ENCODE results near the gene PHLDA2. TPM values are rescaled to one million over a fixed set of nuclear protein-coding genes. Genes with fewer than 3 reads are reported as not detected.

The PHLDA2 gene
- 1 to 10 TPM in 2 of 12 donors, under 1 TPM in 7, not detected in 3; 0.26 to 2.4 (median 0.50) TPM for polyA plus RNA-seq (ENCODE audit: insufficient read length in 12 of 12)
- long read RNA-seq, donor 1, partial matches to known transcripts: 0 of 2 reads
- long read RNA-seq, donor 1, other reads (novel, unspliced or antisense): 0 of 2 reads
- long read RNA-seq, donor 2, partial matches to known transcripts: 0 of 1 reads
- long read RNA-seq, donor 2, other reads (novel, unspliced or antisense): 0 of 1 reads
- long read RNA-seq, donor 3, partial matches to known transcripts: 0 of 3 reads
- long read RNA-seq, donor 3, other reads (novel, unspliced or antisense): 0 of 3 reads
- long read RNA-seq, donor 4, partial matches to known transcripts: 0 of 1 reads
- long read RNA-seq, donor 4, other reads (novel, unspliced or antisense): 0 of 1 reads
- long read RNA-seq, donor 5: 0 reads
- long read RNA-seq, donor 6: 0 reads
- long read RNA-seq, donor 7, partial matches to known transcripts: 0 of 3 reads
- long read RNA-seq, donor 7, other reads (novel, unspliced or antisense): 0 of 3 reads
- long read RNA-seq, donor 8, partial matches to known transcripts: 0 of 2 reads
- long read RNA-seq, donor 8, other reads (novel, unspliced or antisense): 0 of 2 reads
- long read RNA-seq, donor 9: 0 reads
- long read RNA-seq, donor 10: 0 reads
- long read RNA-seq, donor 11: 0 reads

- no peak for DNase-seq
Observed at GRCh38 chr11:2928605-2929530, at the start of gene PHLDA2. TSS of gene PHLDA2 (minus strand) at chr11:2929420. CDS start at chr11:2929364, 56 bp downstream.

GRCh38 chr11:2977113-2977512 is 47.9 kb upstream of the PHLDA2 start:
- no peak for DNase-seq

- no peak for DNase-seq
Observed at GRCh38 chr11:2976294-2977063, 47.3 kb upstream of the PHLDA2 start.

GRCh38 chr11:2975594-2975993 is 46.4 kb upstream of the PHLDA2 start:
- DNase-seq: no peak

- DNase-seq: no peak
Observed at GRCh38 chr11:2974272-2974671, 45.1 kb upstream of the PHLDA2 start.

GRCh38 chr11:2968341-2968900 is 39.2 kb upstream of the PHLDA2 start:
- DNase-seq: peak; percentile 39

- DNase-seq: no peak
Observed at GRCh38 chr11:2964782-2965181, 35.6 kb upstream of the PHLDA2 start.

- no peak for DNase-seq
Observed at GRCh38 chr11:2963761-2964160, 34.5 kb upstream of the PHLDA2 start.

- no peak for DNase-seq
Observed at GRCh38 chr11:2963112-2963754, 34.0 kb upstream of the PHLDA2 start.

GRCh38 chr11:2961080-2961479 is 31.9 kb upstream of the PHLDA2 start:
- DNase-seq: no peak

GRCh38 chr11:2960139-2960538 is 30.9 kb upstream of the PHLDA2 start:
- DNase-seq: no peak

- DNase-seq: no peak
Observed at GRCh38 chr11:2958251-2958650, 29.0 kb upstream of the PHLDA2 start.

GRCh38 chr11:2955906-2956476 is 26.8 kb upstream of the PHLDA2 start:
- DNase-seq: no peak

- DNase-seq: no peak
Observed at GRCh38 chr11:2954263-2954662, 25.0 kb upstream of the PHLDA2 start.

GRCh38 chr11:2952290-2952689 is 23.1 kb upstream of the PHLDA2 start:
- no peak for DNase-seq

- DNase-seq: no peak
Observed at GRCh38 chr11:2951231-2952110, 22.3 kb upstream of the PHLDA2 start.

GRCh38 chr11:2950825-2951224 is 21.6 kb upstream of the PHLDA2 start:
- DNase-seq: no peak

- no peak for DNase-seq
Observed at GRCh38 chr11:2949920-2950319, 20.7 kb upstream of the PHLDA2 start.

GRCh38 chr11:2947744-2948143 is 18.5 kb upstream of the PHLDA2 start:
- DNase-seq: no peak
